GM19372 (cell line): ENCODE data around the gene AQP10.
A peak's percentile ranks its signal among the peaks of the same experiment; 100 is the strongest.
"Not testable (repeated sequence)": the region's sequence is repeated elsewhere in the genome, so short reads cannot be mapped to it uniquely, and the experiment has no call there.

Source experiments
- ATAC-seq: cut with Tn5 transposase; IDR thresholded peaks from one replicate; pipeline ENCODE4 v1.9.1; 2021; ENCODE audit warnings: mild to moderate bottlenecking, low read depth, moderate library complexity; ENCODE audit not compliant: unreplicated experiment

Gene AQP10

GRCh38 chr1:154320882-154321608 is at the start of gene AQP10:
Gene AQP10 (plus strand): TSS chr1:154321093. CDS start chr1:154321156, 63 bp downstream.
- ATAC-seq, result no peak

GRCh38 chr1:154272217-154272998 is 48.5 kb upstream of the AQP10 start, which contains the start of gene HAX1:
Gene HAX1 (plus strand): TSS chr1:154272629. CDS start chr1:154272724, 95 bp downstream.
- peak; percentile 91 for ATAC-seq

- ATAC-seq, result no peak
These were observed 47.8 kb upstream of the AQP10 start for GRCh38 chr1:154272999-154273563.

GRCh38 chr1:154276797-154277196 is 44.1 kb upstream of the AQP10 start:
- no peak for ATAC-seq

GRCh38 chr1:154287591-154287990 is 33.3 kb upstream of the AQP10 start:
- not testable (repeated sequence) for ATAC-seq

GRCh38 chr1:154288661-154289060 is 32.2 kb upstream of the AQP10 start:
- no peak for ATAC-seq

- ATAC-seq, result no peak
These were observed 30.0 kb upstream of the AQP10 start for GRCh38 chr1:154290921-154291320.

- ATAC-seq, result no peak
These were observed 25.3 kb upstream of the AQP10 start for GRCh38 chr1:154295408-154296235.

- no peak for ATAC-seq
These were observed 19.3 kb upstream of the AQP10 start for GRCh38 chr1:154301582-154301981.

- ATAC-seq, result no peak
These were observed 16.1 kb upstream of the AQP10 start for GRCh38 chr1:154304664-154305337.

- no peak for ATAC-seq
These were observed 14.7 kb upstream of the AQP10 start for GRCh38 chr1:154306151-154306550.

- not testable (repeated sequence) for ATAC-seq
These were observed 13.1 kb upstream of the AQP10 start for GRCh38 chr1:154307670-154308270.

- ATAC-seq, result not testable (repeated sequence)
These were observed 11.8 kb upstream of the AQP10 start for GRCh38 chr1:154309136-154309535.

- not testable (repeated sequence) for ATAC-seq
These were observed 8.4 kb upstream of the AQP10 start for GRCh38 chr1:154312229-154313065.

- ATAC-seq, result no peak
These were observed 7.9 kb upstream of the AQP10 start for GRCh38 chr1:154313066-154313356.

GRCh38 chr1:154314226-154314625 is 6.7 kb upstream of the AQP10 start:
- not testable (repeated sequence) for ATAC-seq

GRCh38 chr1:154316704-154317103 is 4.2 kb upstream of the AQP10 start:
- ATAC-seq, result no peak

- ATAC-seq, result no peak
These were observed 2.5 kb upstream of the AQP10 start for GRCh38 chr1:154318386-154318785.

GRCh38 chr1:154321609-154321934 is 679 bp downstream of the AQP10 start:
- not testable (repeated sequence) for ATAC-seq
